Measurements from ENCODE around the gene ZNF808. TPM values are rescaled to one million over a fixed set of nuclear protein-coding genes. Genes with fewer than 3 reads are reported as not detected.
"Not testable (repeated sequence)": the region's sequence is repeated elsewhere in the genome, so short reads cannot be mapped to it uniquely, and the experiment has no call there.

The ZNF808 gene
- total and polyA plus RNA-seq, 2 of the 13 experiments (the other 11 are each of a cell fraction or from before 2014, with no cell fraction given): 3.0 to 7.4 TPM

DNA sequence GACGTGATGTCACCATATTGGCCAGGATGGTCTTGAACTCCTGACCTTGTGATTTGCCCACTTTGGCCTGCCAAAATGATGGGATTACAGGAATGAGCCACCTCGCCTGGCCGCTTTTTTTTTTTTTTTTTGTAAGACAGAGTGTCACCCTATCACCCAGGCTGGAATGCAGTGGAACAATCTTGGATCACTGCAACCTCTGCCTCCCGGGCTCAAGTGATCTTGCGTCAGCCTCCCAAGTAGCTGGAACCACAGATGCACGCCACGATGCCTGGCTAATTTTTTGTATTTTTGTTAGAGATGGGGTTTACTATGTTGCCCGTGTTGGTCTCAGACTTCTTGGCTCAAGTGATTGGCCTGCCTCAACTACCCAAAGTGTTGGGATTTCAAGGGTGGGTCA, 28.9 kb upstream of the ZNF808 start:
- intact Hi-C loops (cut with micrococcal nuclease; ENCODE audit: unreplicated experiment): no loop called here
- Histone ChIP-seq H3K27me3 (ENCODE audit: control insufficient read depth in 1 of 2, insufficient read depth in 2 of 2, low read length in 2 of 2) (no peaks in the 10 kb centered on the region), H3K9ac (ENCODE audit: insufficient read depth, low read depth, low read length) (no peak overlapping the region), H3K79me2 (ENCODE audit: insufficient read depth, low read length) (no peaks in the 10 kb centered on the region), H3K4me2 (ENCODE audit: low read depth, low read length) (no peak overlapping the region), H4K20me1 (ENCODE audit: insufficient read depth, low read length) (no peaks in the 10 kb centered on the region), H3K4me3 (replicated peaks in 1 of 3; ENCODE audit: insufficient read depth in 1 of 3, low read depth in 2 of 3, low read length in 3 of 3) (no peak overlapping the region), H2AFZ (ENCODE audit: low read length) (no peak overlapping the region), H3K36me3 (replicated peaks in 1 of 2; ENCODE audit: control insufficient read depth in 1 of 2, insufficient read depth in 2 of 2, low read length in 2 of 2) (no peaks in the 10 kb centered on the region), H3K4me1 (ENCODE audit: insufficient read depth, low read length) (no peaks in the 10 kb centered on the region), H3K27ac (ENCODE audit: extremely low read length, insufficient read depth, low read length) (no peak overlapping the region), H3K9me3 (ENCODE audit: low read length) (peaks cover 39% of the 10 kb centered on the region)
- in situ Hi-C loops (cut with HindIII; ENCODE audit: extremely low pct_ligation_motif_present, low pct_unique_long_range_greater_than_20kb): no loop called here
- 42% methylated on average over 8 of the region's 8 CpGs for WGBS (ENCODE audit: low lambda C conversion rate)
- ChIA-PET CTCF (ENCODE audit: low intra/inter-chr PET ratio, low total read pairs) (no interaction called here), POLR2A (no interaction called here)
- no peak for ATAC-seq
- BruUV-seq (replicated peaks): no TSS peak
- DNase-seq (ENCODE audit: low spot score): no peak
- FAIRE-seq: no peak
- TF ChIP-seq NFYC (CRISPR knock-in tag; IDR thresholded peaks at IDR 0.05) (no peak), U2AF1 (optimal IDR thresholded peaks at IDR 0.05; ENCODE audit: low read depth, low read length) (no peak), ISL2 (CRISPR knock-in tag; IDR thresholded peaks at IDR 0.05) (no peak), ZNF484 (CRISPR knock-in tag; IDR thresholded peaks at IDR 0.05; ENCODE audit: borderline replicate concordance, low read depth) (no peak), NAIF1 (CRISPR knock-in tag; IDR thresholded peaks at IDR 0.05; ENCODE audit: borderline replicate concordance) (no peak), THAP11 (CRISPR knock-in tag; IDR thresholded peaks at IDR 0.05) (no peak), BCL6 (CRISPR knock-in tag; IDR thresholded peaks at IDR 0.05) (no peak), MAFG (CRISPR knock-in tag; IDR thresholded peaks at IDR 0.05) (no peak), NFIC (IDR thresholded peaks at IDR 0.05; ENCODE audit: low read length) (no peak)
- TF ChIP-seq, protein P1, sequence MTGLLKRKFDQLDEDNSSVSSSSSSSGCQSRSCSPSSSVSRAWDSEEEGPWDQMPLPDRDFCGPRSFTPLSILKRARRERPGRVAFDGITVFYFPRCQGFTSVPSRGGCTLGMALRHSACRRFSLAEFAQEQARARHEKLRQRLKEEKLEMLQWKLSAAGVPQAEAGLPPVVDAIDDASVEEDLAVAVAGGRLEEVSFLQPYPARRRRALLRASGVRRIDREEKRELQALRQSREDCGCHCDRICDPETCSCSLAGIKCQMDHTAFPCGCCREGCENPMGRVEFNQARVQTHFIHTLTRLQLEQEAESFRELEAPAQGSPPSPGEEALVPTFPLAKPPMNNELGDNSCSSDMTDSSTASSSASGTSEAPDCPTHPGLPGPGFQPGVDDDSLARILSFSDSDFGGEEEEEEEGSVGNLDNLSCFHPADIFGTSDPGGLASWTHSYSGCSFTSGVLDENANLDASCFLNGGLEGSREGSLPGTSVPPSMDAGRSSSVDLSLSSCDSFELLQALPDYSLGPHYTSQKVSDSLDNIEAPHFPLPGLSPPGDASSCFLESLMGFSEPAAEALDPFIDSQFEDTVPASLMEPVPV (CRISPR knock-in tag; IDR thresholded peaks at IDR 0.05): no peak
- TF ChIP-seq, protein P2, sequence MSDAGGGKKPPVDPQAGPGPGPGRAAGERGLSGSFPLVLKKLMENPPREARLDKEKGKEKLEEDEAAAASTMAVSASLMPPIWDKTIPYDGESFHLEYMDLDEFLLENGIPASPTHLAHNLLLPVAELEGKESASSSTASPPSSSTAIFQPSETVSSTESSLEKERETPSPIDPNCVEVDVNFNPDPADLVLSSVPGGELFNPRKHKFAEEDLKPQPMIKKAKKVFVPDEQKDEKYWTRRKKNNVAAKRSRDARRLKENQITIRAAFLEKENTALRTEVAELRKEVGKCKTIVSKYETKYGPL (CRISPR knock-in tag; IDR thresholded peaks at IDR 0.05): no peak

DNA sequence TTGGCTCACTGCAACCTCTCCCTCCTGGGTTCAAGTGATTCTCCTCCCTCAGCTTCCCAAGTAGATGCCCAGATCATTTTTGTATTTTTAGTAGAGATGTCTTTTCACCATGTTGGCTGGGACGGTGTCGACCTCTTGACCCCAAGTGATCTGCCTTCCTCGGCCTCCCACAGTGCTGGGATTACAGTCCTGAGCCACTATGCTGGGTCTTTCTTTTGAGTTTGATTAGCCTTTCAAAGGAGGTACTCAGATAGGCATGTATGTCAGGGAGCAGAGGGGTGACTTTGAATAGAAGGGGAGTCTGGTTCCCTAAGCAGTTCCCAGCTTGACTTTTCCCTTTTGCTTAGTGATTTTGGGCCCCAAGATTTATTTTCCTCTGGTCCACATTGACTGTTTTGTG, 27.0 kb upstream of the ZNF808 start:
- H3K27ac ChIP-seq (ENCODE audit: extremely low read length, insufficient read depth, low read length); POLR2A ChIA-PET; intact Hi-C loops (cut with micrococcal nuclease; ENCODE audit: unreplicated experiment); CTCF ChIA-PET (ENCODE audit: low intra/inter-chr PET ratio, low total read pairs); in situ Hi-C loops (cut with HindIII; ENCODE audit: extremely low pct_ligation_motif_present, low pct_unique_long_range_greater_than_20kb); FAIRE-seq; H3K79me2 ChIP-seq (ENCODE audit: insufficient read depth, low read length); H3K4me3 ChIP-seq (replicated peaks in 1 of 3; ENCODE audit: insufficient read depth in 1 of 3, low read depth in 2 of 3, low read length in 3 of 3); ATAC-seq; H3K4me1 ChIP-seq (ENCODE audit: insufficient read depth, low read length); H3K27me3 ChIP-seq (ENCODE audit: control insufficient read depth in 1 of 2, insufficient read depth in 2 of 2, low read length in 2 of 2); H4K20me1 ChIP-seq (ENCODE audit: insufficient read depth, low read length); H3K9ac ChIP-seq (ENCODE audit: insufficient read depth, low read depth, low read length); H2AFZ ChIP-seq (ENCODE audit: low read length); BruUV-seq (replicated peaks); H3K36me3 ChIP-seq (replicated peaks in 1 of 2; ENCODE audit: control insufficient read depth in 1 of 2, insufficient read depth in 2 of 2, low read length in 2 of 2); DNase-seq (ENCODE audit: low spot score); H3K4me2 ChIP-seq (ENCODE audit: low read depth, low read length): not testable (repeated sequence)
- WGBS (ENCODE audit: low lambda C conversion rate): 11% methylated on average over 3 of the region's 3 CpGs
- H3K9me3 ChIP-seq (ENCODE audit: low read length): peaks cover 34% of the 10 kb centered on the region

DNA sequence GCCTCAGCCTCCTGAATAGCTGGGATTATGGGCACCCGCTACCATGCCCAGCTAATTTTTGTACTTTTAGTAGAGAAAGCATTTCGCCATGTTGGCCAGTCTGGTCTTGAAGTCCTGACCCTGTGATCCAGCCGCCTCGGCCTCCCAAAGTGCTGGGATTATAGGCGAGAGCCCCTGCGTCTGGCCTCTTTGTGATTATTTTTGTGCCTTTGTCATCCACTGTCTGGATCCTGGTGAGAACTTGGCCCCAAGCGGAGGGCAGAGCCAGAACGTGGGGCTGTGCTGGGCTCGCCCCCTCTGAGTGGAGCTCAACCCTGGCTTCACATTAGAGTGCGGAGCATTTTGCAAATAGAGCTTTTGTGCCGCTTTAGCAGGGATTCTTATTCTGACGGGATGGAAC, 26.5 kb upstream of the ZNF808 start:
- H3K4me2 ChIP-seq (ENCODE audit: low read depth, low read length); H3K4me3 ChIP-seq (replicated peaks in 1 of 3; ENCODE audit: insufficient read depth in 1 of 3, low read depth in 2 of 3, low read length in 3 of 3); FAIRE-seq; H3K4me1 ChIP-seq (ENCODE audit: insufficient read depth, low read length); in situ Hi-C loops (cut with HindIII; ENCODE audit: extremely low pct_ligation_motif_present, low pct_unique_long_range_greater_than_20kb); H3K79me2 ChIP-seq (ENCODE audit: insufficient read depth, low read length); H4K20me1 ChIP-seq (ENCODE audit: insufficient read depth, low read length); BruUV-seq (replicated peaks); DNase-seq (ENCODE audit: low spot score); ATAC-seq; intact Hi-C loops (cut with micrococcal nuclease; ENCODE audit: unreplicated experiment); H3K27ac ChIP-seq (ENCODE audit: extremely low read length, insufficient read depth, low read length); H3K36me3 ChIP-seq (replicated peaks in 1 of 2; ENCODE audit: control insufficient read depth in 1 of 2, insufficient read depth in 2 of 2, low read length in 2 of 2); H2AFZ ChIP-seq (ENCODE audit: low read length); CTCF ChIA-PET (ENCODE audit: low intra/inter-chr PET ratio, low total read pairs); H3K9ac ChIP-seq (ENCODE audit: insufficient read depth, low read depth, low read length); POLR2A ChIA-PET; H3K27me3 ChIP-seq (ENCODE audit: control insufficient read depth in 1 of 2, insufficient read depth in 2 of 2, low read length in 2 of 2): not testable (repeated sequence)
- WGBS (ENCODE audit: low lambda C conversion rate): 18% methylated on average over 9 of the region's 12 CpGs
- H3K9me3 ChIP-seq (ENCODE audit: low read length): peaks cover 31% of the 10 kb centered on the region
